Endothelial cell of umbilical vein (primary cell): ENCODE data around the gene DDX27. TPM values are rescaled to one million over a fixed set of nuclear protein-coding genes. Genes with fewer than 3 reads are reported as not detected.

Source experiments
- BruUV-seq: library from RNA; stranded (reverse); fragments of 400-500 nt; replicated peaks from 2 replicates; lab custom pipeline; 2021; lab: Mats Ljungman, UMichigan
- CTCF ChIA-PET: fragments of 300-600, 350-600 bp; sonication (Branson Sonifier 250); formaldehyde crosslinking; loops from one replicate; lab custom pipeline; 2021; ENCODE audit warnings: antibody characterized with exemption, inconsistent platforms; lab: Charles Lee
- POLR2A ChIA-PET: fragments of 300-600, 350-600 bp; sonication (Branson Sonifier 250); formaldehyde crosslinking; loops from one replicate; lab custom pipeline; 2021; ENCODE audit warnings: antibody characterized with exemption, inconsistent platforms; lab: Charles Lee
- DNase-seq: peaks from one replicate; pipeline ENCODE4 v3.0.0-alpha.2; 2011; ENCODE audit warnings: low read depth, low spot score
- FAIRE-seq: peaks from 2 replicates; lab custom pipeline; 2011; peaks lifted over from hg19 to GRCh38; lab: Jason Lieb, UNC
- H2AFZ ChIP-seq: 2 replicates; pipeline ENCODE4 v1.6.0; 2012; ENCODE audit warnings: low read depth, low read length, control low read depth, inconsistent platforms
- H3K27ac ChIP-seq: 2 replicates; pipeline ENCODE4 v1.5.1; 2011; ENCODE audit warnings: low read depth, mild to moderate bottlenecking, control low read depth, low read length, moderate library complexity; ENCODE audit not compliant: insufficient read depth
- H3K27me3 ChIP-seq, 2 experiments: 2 replicates each; pipeline versions ENCODE4 v1.6.0 to v1.6.1; 2011; ENCODE audit warnings: low read length in 2 of 2, mixed read lengths in 1 of 2; ENCODE audit not compliant: control insufficient read depth in 2 of 2, insufficient read depth in 2 of 2
- H3K36me3 ChIP-seq, 2 experiments: 2 replicates in 1 of 2; 3 replicates in 1 of 2; pipeline ENCODE4 v1.5.1; 2011; ENCODE audit warnings: low read length in 2 of 2, mild to moderate bottlenecking in 1 of 2, moderate library complexity in 1 of 2; ENCODE audit not compliant: control insufficient read depth in 2 of 2, insufficient read depth in 2 of 2; ENCODE audit errors: extremely low read depth in 1 of 2
- H3K4me1 ChIP-seq: 3 replicates; pipeline ENCODE4 v1.5.1; 2011; ENCODE audit warnings: mild to moderate bottlenecking, low read length; ENCODE audit not compliant: control insufficient read depth, insufficient read depth; ENCODE audit errors: extremely low read depth
- H3K4me2 ChIP-seq: 2 replicates; pipeline ENCODE4 v1.6.1; 2011; ENCODE audit warnings: low read length, control low read depth, mixed read lengths; ENCODE audit not compliant: insufficient read depth
- H3K4me3 ChIP-seq, 3 experiments: fragments of 200-600 bp in 1 of 3; sonication (generic), shearing (Covaris generic) in 1 of 3; replicated peaks in 1 of 3; 2 replicates each; pipeline ENCODE4 v1.5.1; 2011 to 2016; ENCODE audit warnings: control low read depth in 3 of 3, low read length in 3 of 3, mild to moderate bottlenecking in 2 of 3, inconsistent platforms in 1 of 3, low read depth in 1 of 3, moderate library complexity in 1 of 3; ENCODE audit not compliant: insufficient read depth in 1 of 3
- H3K79me2 ChIP-seq: 2 replicates; pipeline ENCODE4 v1.6.0; 2012; ENCODE audit warnings: low read length, inconsistent platforms; ENCODE audit not compliant: control insufficient read depth, insufficient read depth
- H3K9ac ChIP-seq: replicated peaks from 2 replicates; pipeline ENCODE3; 2011; ENCODE audit warnings: low read length, control low read depth; ENCODE audit not compliant: insufficient read depth; ENCODE audit errors: extremely low read depth
- H3K9me1 ChIP-seq: replicated peaks from 3 replicates; pipeline ENCODE4 v1.6.0; 2011; ENCODE audit warnings: mild to moderate bottlenecking, low read length; ENCODE audit not compliant: control insufficient read depth, insufficient read depth; ENCODE audit errors: extremely low read depth
- H3K9me3 ChIP-seq: replicated peaks from 2 replicates; pipeline ENCODE4 v1.5.1; 2012; ENCODE audit warnings: low read length, inconsistent platforms; ENCODE audit not compliant: control insufficient read depth, insufficient read depth
- H4K20me1 ChIP-seq: replicated peaks from 2 replicates; pipeline ENCODE3; 2011; ENCODE audit warnings: mild to moderate bottlenecking, low read length; ENCODE audit not compliant: control insufficient read depth, insufficient read depth; ENCODE audit errors: extremely low read depth
- CTCF ChIP-seq, 2 donors: IDR thresholded peaks; 1 replicate in 1 of 2; 2 replicates in 1 of 2; pipeline ENCODE4 v1.5.1; 2011; ENCODE audit warnings: low read length in 2 of 2, mild to moderate bottlenecking in 2 of 2, moderate library complexity in 2 of 2, control low read depth in 1 of 2, inconsistent platforms in 1 of 2, low read depth in 1 of 2; ENCODE audit not compliant: insufficient read depth in 1 of 2; ENCODE audit errors: extremely low read depth in 1 of 2
- EZH2 ChIP-seq: IDR thresholded peaks from 2 replicates; pipeline ENCODE4 v1.6.1; 2012; ENCODE audit warnings: borderline replicate concordance, low read depth, mild to moderate bottlenecking, moderate library complexity, low read length, inconsistent platforms; ENCODE audit not compliant: severe bottlenecking
- FOS ChIP-seq: IDR thresholded peaks from 2 replicates; pipeline ENCODE4 v1.6.1; 2011; ENCODE audit warnings: mild to moderate bottlenecking, low read length, moderate library complexity, borderline replicate concordance; ENCODE audit not compliant: insufficient read depth
- GATA2 ChIP-seq: IDR thresholded peaks from 2 replicates; pipeline ENCODE4 v1.7.0; 2011; ENCODE audit warnings: low read depth, mild to moderate bottlenecking, moderate library complexity, mixed read lengths, low read length; ENCODE audit not compliant: insufficient read length, insufficient read depth
- JUN ChIP-seq: IDR thresholded peaks from 2 replicates; pipeline ENCODE4 v1.6.1; 2011; ENCODE audit warnings: borderline replicate concordance, low read depth; ENCODE audit not compliant: insufficient read length, insufficient read depth
- MAX ChIP-seq: IDR thresholded peaks from 2 replicates; pipeline ENCODE4 v1.6.1; 2011; ENCODE audit not compliant: insufficient read depth, insufficient read length
- MYC ChIP-seq: IDR thresholded peaks from one replicate; pipeline ENCODE4 v1.6.1; 2011; ENCODE audit warnings: mild to moderate bottlenecking, low read depth, low read length
- POLR2A ChIP-seq: IDR thresholded peaks from 2 replicates; pipeline ENCODE4 v1.6.1; 2012; ENCODE audit warnings: low read depth, mild to moderate bottlenecking, control low read depth, low read length
- POLR2AphosphoS5 ChIP-seq: IDR thresholded peaks from 2 replicates; pipeline ENCODE4 v1.6.1; 2012; ENCODE audit warnings: low read depth, mild to moderate bottlenecking, control low read depth, low read length, moderate library complexity; ENCODE audit not compliant: insufficient read depth
- dilution Hi-C: fragments of 300-500 bp; cut with MboI; formaldehyde crosslinking; loops from one replicate; pipeline ENCODE4 v1.15.0; 2019; ENCODE audit warnings: low sequenced_read_pairs; ENCODE audit not compliant: extremely low pct_ligation_motif_present
- intact Hi-C: fragments of 100-400 bp; cut with micrococcal nuclease; formaldehyde crosslinking; loops from one replicate; pipeline ENCODE4 v1.10.0; 2022
- polyA plus RNA-seq, 4 experiments: library from polyadenylated mRNA; depleted of rRNA in 3 of 4; stranded (reverse) in 3 of 4; unstranded in 1 of 4; fragments of >200 nt; gene quantifications; 2 replicates each; pipeline versions ENCODE4 v1.2.1 to v1.2.3, GENCODE V29; 2011 to 2012; ENCODE audit warnings: missing spikeins in 1 of 4
- total RNA-seq: library from RNA; stranded (reverse); gene quantifications from 2 replicates; pipeline ENCODE4 v1.2.3, GENCODE V29; 2021

Gene DDX27
- total and polyA plus RNA-seq, 2 donors (not counting 3 experiments of a cell fraction or from before 2014, with no cell fraction given) = 24.0 to 25.7 TPM

GRCh38 chr20:49210757-49211110, 8.5 kb upstream of the DDX27 start:
- intact Hi-C loops = no loop called here
- Histone ChIP-seq H3K36me3 (no peaks in the 10 kb centered on the region), H3K9me3 (no peaks in the 10 kb centered on the region), H3K4me3 (no peak overlapping the region), H3K79me2 (no peaks in the 10 kb centered on the region), H3K27ac (no peak overlapping the region), H3K4me2 (no peak overlapping the region), H3K9me1 (no peaks in the 10 kb centered on the region), H4K20me1 (no peaks in the 10 kb centered on the region), H2AFZ (no peak overlapping the region), H3K4me1 (no peaks in the 10 kb centered on the region), H3K9ac (no peak overlapping the region), H3K27me3 (no peaks in the 10 kb centered on the region)
- no peak for TF ChIP-seq EZH2
- TF ChIP-seq CTCF (IDR thresholded peaks at IDR 0.05; ENCODE audit: extremely low read depth in 1 of 2, insufficient read depth in 1 of 2, low read depth in 1 of 2, low read length in 2 of 2) = no peak
- no peak for TF ChIP-seq FOS
- TF ChIP-seq MAX = no peak
- TF ChIP-seq POLR2AphosphoS5 = no peak
- no peak for TF ChIP-seq MYC
- no peak for TF ChIP-seq JUN
- TF ChIP-seq GATA2 = no peak
- TF ChIP-seq POLR2A = no peak
- ChIA-PET POLR2A (no interaction called here), CTCF (no interaction called here)
- DNase-seq (no peak), FAIRE-seq (no peak)
- dilution Hi-C loops = no loop called here
- no TSS peak for BruUV-seq
